Astrocyte of the hippocampus (primary cell): ENCODE results near the gene ZEB2.
A peak's percentile ranks its signal among the peaks of the same experiment; 100 is the strongest.

Source experiments
- DNase-seq: peaks from one replicate; pipeline ENCODE4 v3.0.0; 2011; ENCODE audit warnings: low read depth, low spot score

ZEB2 gene

DNA sequence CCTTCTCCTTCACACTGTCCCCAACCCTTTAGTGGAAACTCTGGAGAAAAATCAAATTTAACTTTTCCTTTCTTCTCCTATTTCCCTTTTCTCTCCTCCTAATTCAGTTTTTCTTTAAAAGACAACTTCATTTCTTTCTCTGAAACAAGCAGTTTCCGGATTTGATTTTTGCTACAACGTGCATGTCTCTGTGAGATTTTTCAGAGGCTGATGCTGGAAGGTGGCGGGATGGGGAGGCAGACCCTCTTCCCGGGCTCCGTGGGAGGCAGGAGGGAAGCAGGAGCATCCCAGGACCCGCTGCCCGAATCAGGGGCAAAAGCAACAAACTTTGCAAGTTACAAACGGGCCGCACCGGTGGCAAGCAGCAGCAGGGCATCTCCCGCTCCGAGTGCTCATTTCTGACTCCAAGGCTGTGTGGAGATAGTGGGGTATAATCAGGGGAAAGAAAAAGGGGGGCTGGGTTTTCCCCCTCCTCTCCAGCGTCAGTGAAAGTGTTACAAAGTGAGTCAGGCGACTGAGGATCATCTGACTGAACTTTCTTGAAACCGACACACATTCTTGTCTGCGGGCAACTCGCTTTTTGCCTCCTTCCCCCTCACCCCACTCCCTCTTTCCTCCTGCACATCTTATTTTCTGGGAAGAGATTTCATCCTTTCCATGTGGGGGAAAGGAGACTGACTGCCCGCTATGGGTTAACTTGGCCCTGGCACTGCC lies 6.4 kb downstream of the ZEB2 start:
- DNase-seq, result peak; percentile 86

DNA sequence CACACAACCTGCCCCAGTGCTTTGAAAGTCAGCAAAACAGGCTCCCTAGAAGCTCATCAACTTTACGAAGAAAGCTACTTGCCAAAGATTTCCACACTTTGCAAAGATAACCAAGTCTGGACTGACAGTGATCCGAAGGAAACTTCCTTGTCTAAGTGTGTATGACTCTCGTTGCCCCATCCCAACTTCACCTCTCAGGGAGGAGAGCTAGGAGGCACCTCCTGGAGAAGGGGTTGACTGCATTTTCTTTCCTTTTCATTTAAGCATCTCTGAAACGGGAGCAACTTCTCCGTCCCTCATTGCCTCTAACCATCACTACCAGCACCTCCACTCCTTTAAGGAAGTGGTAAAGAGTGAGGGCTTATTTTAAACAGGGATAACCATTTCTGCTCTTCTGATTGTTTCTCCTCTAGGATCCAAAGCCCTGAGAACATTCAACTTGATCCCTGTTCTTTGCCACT lies 7.0 kb downstream of the ZEB2 start:
- DNase-seq, result peak; percentile 34

DNA sequence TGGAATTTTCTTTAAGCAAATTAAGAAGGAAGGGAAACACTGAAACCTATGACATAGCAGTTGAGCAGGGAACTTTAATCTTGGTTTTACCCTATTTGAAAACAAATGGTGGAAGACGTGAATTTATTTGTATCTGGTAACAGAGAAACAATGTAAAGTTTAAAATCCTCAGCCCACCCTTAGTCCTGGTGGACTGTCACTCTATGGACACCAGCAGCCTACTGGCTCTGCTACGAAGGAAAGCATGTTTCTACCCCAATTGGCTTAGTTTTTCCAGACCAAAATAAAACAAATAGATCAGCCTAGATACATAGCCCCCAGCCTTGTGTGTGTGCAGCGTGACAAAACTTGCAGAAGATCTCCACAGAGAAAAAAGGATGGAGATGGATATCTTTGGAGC lies 7.4 kb downstream of the ZEB2 start:
- DNase-seq, result no peak

- DNase-seq, result peak; percentile 30
Measured at GRCh38 chr2:144511937-144512336, 8.0 kb downstream of the ZEB2 start.

GRCh38 chr2:144511226-144511810 lies 8.6 kb downstream of the ZEB2 start:
- peak; percentile 27 for DNase-seq

- DNase-seq, result peak; percentile 85
Measured at GRCh38 chr2:144510294-144510991, 9.5 kb downstream of the ZEB2 start.

DNA sequence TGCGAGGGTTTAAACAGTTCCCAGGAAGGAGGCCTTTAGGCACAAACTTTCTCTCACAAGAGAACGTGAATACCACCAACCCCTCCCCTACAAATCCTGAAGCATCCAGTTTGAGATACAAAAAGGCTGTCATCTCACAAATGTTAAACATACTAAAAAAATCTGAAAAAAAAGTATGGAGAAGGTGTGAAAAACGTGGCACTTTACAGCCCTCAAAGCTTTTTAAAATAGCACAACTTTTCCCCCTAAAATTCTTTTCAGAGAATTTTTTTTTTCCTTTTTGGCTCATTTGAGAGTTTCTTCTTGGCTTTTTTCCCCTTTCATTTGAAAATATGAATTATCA lies 10.1 kb downstream of the ZEB2 start:
- DNase-seq, result no peak

- peak; percentile 34 for DNase-seq
Measured at GRCh38 chr2:144509001-144509878, 10.7 kb downstream of the ZEB2 start.

GRCh38 chr2:144508172-144508851 lies 11.6 kb downstream of the ZEB2 start:
- DNase-seq, result peak; percentile 39

DNA sequence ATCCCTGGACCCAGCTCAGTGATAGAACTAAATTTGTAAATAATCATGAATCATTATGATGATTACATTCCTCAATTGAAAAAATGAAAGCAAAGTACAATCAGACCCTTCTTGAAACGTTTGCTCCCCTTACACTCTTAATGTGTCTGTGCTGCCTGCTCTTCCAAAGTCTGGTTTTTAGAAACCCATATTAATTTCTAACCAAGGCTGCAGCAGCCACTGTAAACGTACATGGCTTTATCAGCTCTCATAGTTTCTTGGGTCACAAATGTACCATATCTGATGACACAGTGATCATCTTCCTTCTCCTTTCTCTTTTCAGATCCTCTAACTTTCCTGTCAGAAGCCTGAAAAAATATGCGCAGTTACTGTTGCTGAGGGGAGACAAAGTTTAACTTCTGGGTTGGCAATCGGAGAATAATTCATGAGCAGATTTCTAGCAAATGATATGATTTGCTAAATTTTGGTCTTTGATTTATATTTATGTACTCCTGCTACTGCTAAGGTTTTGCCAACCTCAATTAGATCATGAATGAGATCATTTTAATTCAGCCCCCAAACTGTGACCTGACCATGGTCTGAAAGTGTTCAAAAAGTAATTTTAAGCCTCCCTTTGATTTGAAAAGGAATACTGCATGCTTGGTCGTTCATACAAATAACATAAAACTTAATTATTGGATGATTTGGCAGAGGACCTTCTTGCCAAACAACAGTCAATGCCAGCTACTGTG lies 12.3 kb downstream of the ZEB2 start:
- no peak for DNase-seq

DNA sequence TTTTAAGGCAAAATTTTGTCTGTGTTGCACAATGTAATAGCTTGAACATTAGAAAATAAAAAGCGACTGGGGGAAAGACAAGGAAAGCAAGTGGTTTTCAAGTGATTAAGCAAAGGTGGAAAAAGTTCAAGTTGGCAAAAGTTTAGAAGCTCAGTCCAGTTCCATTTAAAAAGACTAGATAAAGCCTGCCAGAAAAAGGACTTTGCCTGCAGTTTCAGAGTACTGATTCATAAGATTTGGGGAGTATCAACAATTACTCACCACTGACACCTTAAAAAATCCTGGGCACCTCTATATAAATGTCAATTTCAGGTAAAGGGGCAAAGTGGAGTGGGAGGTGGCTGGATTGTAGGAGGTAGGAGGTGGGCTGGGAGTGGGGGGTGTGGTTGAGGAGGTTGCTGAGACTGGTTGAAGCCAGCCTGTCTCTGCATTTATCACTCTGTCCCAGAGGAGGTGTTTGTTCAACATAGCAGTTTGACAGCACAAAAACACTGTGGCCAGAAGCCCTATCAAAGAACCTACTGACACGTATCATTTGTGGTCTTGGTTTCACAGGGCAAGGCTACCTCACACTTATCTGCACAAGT lies 14.6 kb downstream of the ZEB2 start:
- peak; percentile 76 for DNase-seq

DNA sequence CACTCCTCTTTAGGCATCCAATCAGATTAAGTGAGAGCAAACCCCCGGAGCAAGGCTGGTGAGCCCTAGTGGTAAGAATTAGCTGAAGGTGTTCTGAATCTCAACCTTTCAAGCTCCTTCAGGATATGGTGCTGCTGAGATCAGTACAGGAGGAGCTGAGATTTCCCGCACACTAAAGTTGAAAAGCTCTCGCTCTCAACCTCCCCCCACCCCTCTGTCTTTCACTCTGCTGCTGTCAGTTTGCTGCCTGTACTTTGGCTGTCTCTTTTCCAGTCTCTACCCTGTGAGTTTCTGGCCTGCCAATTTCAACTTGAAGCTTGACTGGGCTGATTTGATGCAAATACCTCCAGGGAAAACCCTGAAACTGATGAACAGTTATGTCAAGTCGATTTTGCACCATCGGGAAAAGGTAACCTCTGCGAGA lies 15.7 kb downstream of the ZEB2 start:
- peak; percentile 61 for DNase-seq

GRCh38 chr2:144503242-144503641 lies 16.7 kb downstream of the ZEB2 start:
- DNase-seq, result no peak

DNA sequence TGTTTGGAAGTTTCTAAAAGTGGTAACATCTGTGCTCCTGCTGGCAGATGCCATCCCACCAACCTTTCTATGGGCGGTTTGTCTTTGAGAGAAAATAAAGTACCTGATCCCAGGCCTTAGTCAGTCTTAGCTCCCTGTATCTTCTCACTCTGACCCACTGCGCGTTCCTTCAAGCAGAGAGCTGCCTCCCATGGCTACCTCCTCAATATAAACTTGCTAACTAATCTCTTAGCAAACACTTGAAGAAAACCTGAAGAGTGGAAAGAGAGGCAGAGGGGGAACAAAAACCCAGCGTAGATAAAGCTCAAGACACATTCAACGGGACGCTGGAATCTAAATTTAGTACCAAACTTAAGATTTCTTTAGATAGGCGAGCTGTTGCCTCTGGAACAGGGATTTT lies 17.6 kb downstream of the ZEB2 start:
- DNase-seq, result no peak

GRCh38 chr2:144501627-144502026 lies 18.3 kb downstream of the ZEB2 start:
- no peak for DNase-seq

- DNase-seq, result peak; percentile 68
Measured at GRCh38 chr2:144501118-144501517, 18.8 kb downstream of the ZEB2 start.

DNA sequence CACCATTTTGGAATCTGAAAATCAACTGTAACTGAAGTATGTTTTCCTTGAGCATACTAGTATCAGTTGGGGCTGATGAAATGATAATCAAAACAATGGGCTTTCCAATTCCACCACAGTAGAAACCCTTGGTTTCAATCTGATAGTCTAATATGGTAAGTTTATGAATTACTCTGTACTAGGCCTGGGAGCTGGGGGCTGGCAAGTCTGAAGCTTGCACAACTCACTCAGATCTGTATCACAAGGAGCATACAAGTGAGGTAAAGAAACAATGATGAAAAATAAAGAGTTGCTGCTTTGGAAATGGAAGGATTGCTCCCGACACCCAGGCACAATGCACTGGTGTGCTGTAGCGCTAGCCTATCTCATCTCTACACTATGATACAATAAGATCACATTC lies 19.4 kb downstream of the ZEB2 start:
- DNase-seq, result no peak

- DNase-seq, result no peak
Measured at GRCh38 chr2:144498277-144498676, 21.6 kb downstream of the ZEB2 start.

DNA sequence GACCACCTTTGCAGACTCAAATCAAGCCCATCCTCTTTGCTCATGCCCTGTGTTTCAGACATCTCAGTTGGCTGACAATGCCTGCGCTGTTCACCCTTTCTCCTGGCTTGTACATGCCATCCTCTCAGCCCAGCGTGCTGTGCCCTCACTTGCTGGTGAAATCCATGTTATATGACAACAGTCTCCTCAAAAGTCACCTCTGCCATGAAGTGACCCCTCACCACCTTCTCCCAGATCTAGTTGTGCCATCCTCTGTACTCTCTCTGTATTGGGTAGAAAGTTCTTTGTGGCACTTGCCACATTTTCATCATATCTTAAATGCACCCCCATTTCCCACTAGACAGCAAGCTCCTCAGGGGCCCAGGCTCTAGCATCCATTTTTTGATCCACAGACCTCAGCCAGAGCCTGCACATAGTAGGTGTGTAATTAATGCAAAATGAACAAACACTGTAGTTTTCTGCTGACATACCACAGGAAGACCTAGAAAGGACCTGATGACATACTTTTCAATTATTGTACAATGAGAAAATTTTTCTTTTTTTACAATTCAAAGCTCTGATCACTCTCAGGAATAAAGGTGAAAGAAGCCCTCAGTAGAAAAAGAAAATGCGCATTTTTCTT lies 22.8 kb downstream of the ZEB2 start:
- no peak for DNase-seq
